ENCODE measurements around the gene MRFAP1. TPM values are rescaled to one million over a fixed set of nuclear protein-coding genes. Genes with fewer than 3 reads are reported as not detected.
"Not testable (repeated sequence)": the region's sequence is repeated elsewhere in the genome, so short reads cannot be mapped to it uniquely, and the experiment has no call there.

Gene MRFAP1
- total RNA-seq, 1 experiment from 2014 or later = 313 TPM

- H3K4me1 ChIP-seq = no peaks in the 10 kb centered on the region
- no peaks in the 10 kb centered on the region for H3K27me3 ChIP-seq
- no peak overlapping the region for H3K27ac ChIP-seq
- peaks cover 17% of the 10 kb centered on the region for H3K36me3 ChIP-seq
- peak overlapping the region; percentile 79 for H3K4me3 ChIP-seq
- no peaks in the 10 kb centered on the region for H3K9me3 ChIP-seq (replicated peaks)
- no peak for DNase-seq
These were observed 1.3 kb upstream of the MRFAP1 start for GRCh38 chr4:6639137-6639680.

- no peaks in the 10 kb centered on the region for H3K4me1 ChIP-seq
- DNase-seq = peak; percentile 27 to 43
These were observed 882 bp downstream of the MRFAP1 start for GRCh38 chr4:6641164-6641970.

GRCh38 chr4:6641971-6642320, 1.5 kb downstream of the MRFAP1 start:
- Histone ChIP-seq H3K9me3 (replicated peaks) (no peaks in the 10 kb centered on the region), H3K4me3 (peak overlapping the region; percentile 79), H3K27ac (no peak overlapping the region), H3K36me3 (peaks cover 17% of the 10 kb centered on the region), H3K4me1 (no peaks in the 10 kb centered on the region), H3K27me3 (no peaks in the 10 kb centered on the region)
- no peak for DNase-seq

More at GRCh38 chr4:6641164-6641970, 882 bp downstream of the MRFAP1 start:
- peaks cover 17% of the 10 kb centered on the region for H3K36me3 ChIP-seq
- H3K27ac ChIP-seq = peak overlapping the region; percentile 67
- no peaks in the 10 kb centered on the region for H3K9me3 ChIP-seq (replicated peaks)
- no peaks in the 10 kb centered on the region for H3K27me3 ChIP-seq
- H3K4me3 ChIP-seq = peak overlapping the region; percentile 79

- DNase-seq = no peak
- no peaks in the 10 kb centered on the region for H3K27me3 ChIP-seq
- H3K36me3 ChIP-seq = peaks cover 17% of the 10 kb centered on the region
- no peaks in the 10 kb centered on the region for H3K4me1 ChIP-seq
- no peak overlapping the region for H3K4me3 ChIP-seq
- H3K27ac ChIP-seq = no peak overlapping the region
- H3K9me3 ChIP-seq (replicated peaks) = no peaks in the 10 kb centered on the region
These were observed 2.8 kb downstream of the MRFAP1 start for GRCh38 chr4:6643141-6643847.

GRCh38 chr4:6644792-6645530, 4.5 kb downstream of the MRFAP1 start:
- Histone ChIP-seq H3K4me3 (no peak overlapping the region), H3K36me3 (peaks cover 17% of the 10 kb centered on the region), H3K9me3 (replicated peaks) (no peaks in the 10 kb centered on the region), H3K4me1 (no peaks in the 10 kb centered on the region), H3K27me3 (no peaks in the 10 kb centered on the region), H3K27ac (no peak overlapping the region)
- DNase-seq = no peak

- no peaks in the 10 kb centered on the region for H3K9me3 ChIP-seq (replicated peaks)
- H3K4me1 ChIP-seq = no peaks in the 10 kb centered on the region
- no peak for DNase-seq
- H3K4me3 ChIP-seq = no peak overlapping the region
- H3K36me3 ChIP-seq = peaks cover 11% of the 10 kb centered on the region
- H3K27ac ChIP-seq = no peak overlapping the region
- no peaks in the 10 kb centered on the region for H3K27me3 ChIP-seq
These were observed 6.7 kb downstream of the MRFAP1 start for GRCh38 chr4:6647169-6647568.

- no peaks in the 10 kb centered on the region for H3K4me1 ChIP-seq
- H3K27ac ChIP-seq = no peak overlapping the region
- H3K9me3 ChIP-seq (replicated peaks) = no peaks in the 10 kb centered on the region
- H3K27me3 ChIP-seq = no peaks in the 10 kb centered on the region
- no peak for DNase-seq
- no peak overlapping the region for H3K4me3 ChIP-seq
- peaks cover 6% of the 10 kb centered on the region for H3K36me3 ChIP-seq
These were observed 7.2 kb downstream of the MRFAP1 start for GRCh38 chr4:6647582-6648230.

- Histone ChIP-seq H3K27me3 (no peaks in the 10 kb centered on the region), H3K4me3 (no peak overlapping the region), H3K36me3 (no peaks in the 10 kb centered on the region), H3K9me3 (replicated peaks) (no peaks in the 10 kb centered on the region), H3K4me1 (no peaks in the 10 kb centered on the region), H3K27ac (no peak overlapping the region)
- DNase-seq = no peak
These were observed 8.7 kb downstream of the MRFAP1 start for GRCh38 chr4:6649216-6649615.

GRCh38 chr4:6654211-6654610, 13.7 kb downstream of the MRFAP1 start:
- not testable (repeated sequence) for DNase-seq, H3K4me3 ChIP-seq

GRCh38 chr4:6655291-6655690, 14.8 kb downstream of the MRFAP1 start:
- H3K27me3 ChIP-seq; DNase-seq; H3K4me1 ChIP-seq; H3K9me3 ChIP-seq (replicated peaks); H3K4me3 ChIP-seq; H3K36me3 ChIP-seq; H3K27ac ChIP-seq: not testable (repeated sequence)

More at GRCh38 chr4:6654211-6654610, 13.7 kb downstream of the MRFAP1 start:
- not testable (repeated sequence) for H3K4me1 ChIP-seq; H3K27me3 ChIP-seq; H3K9me3 ChIP-seq (replicated peaks); H3K27ac ChIP-seq; H3K36me3 ChIP-seq

GRCh38 chr4:6655924-6656323, 15.4 kb downstream of the MRFAP1 start:
- H3K9me3 ChIP-seq (replicated peaks) = no peaks in the 10 kb centered on the region
- no peak overlapping the region for H3K4me3 ChIP-seq
- H3K27ac ChIP-seq = no peak overlapping the region
- H3K36me3 ChIP-seq = no peaks in the 10 kb centered on the region
- H3K4me1 ChIP-seq = no peaks in the 10 kb centered on the region
- H3K27me3 ChIP-seq = no peaks in the 10 kb centered on the region
- no peak for DNase-seq

- H3K4me1 ChIP-seq = no peaks in the 10 kb centered on the region
- no peak for DNase-seq
- no peaks in the 10 kb centered on the region for H3K9me3 ChIP-seq (replicated peaks)
- no peaks in the 10 kb centered on the region for H3K36me3 ChIP-seq
- H3K4me3 ChIP-seq = no peak overlapping the region
- no peaks in the 10 kb centered on the region for H3K27me3 ChIP-seq
- no peak overlapping the region for H3K27ac ChIP-seq
These were observed 17.0 kb downstream of the MRFAP1 start for GRCh38 chr4:6657242-6658208.

GRCh38 chr4:6658209-6658595, 17.7 kb downstream of the MRFAP1 start:
- Histone ChIP-seq H3K4me1 (no peaks in the 10 kb centered on the region), H3K27ac (no peak overlapping the region), H3K27me3 (no peaks in the 10 kb centered on the region), H3K9me3 (replicated peaks) (no peaks in the 10 kb centered on the region), H3K36me3 (no peaks in the 10 kb centered on the region), H3K4me3 (no peak overlapping the region)
- DNase-seq = no peak

All from SJCRH30 (cell line).